Measurements from ENCODE around the gene TMEM131.

TMEM131 gene

DNA sequence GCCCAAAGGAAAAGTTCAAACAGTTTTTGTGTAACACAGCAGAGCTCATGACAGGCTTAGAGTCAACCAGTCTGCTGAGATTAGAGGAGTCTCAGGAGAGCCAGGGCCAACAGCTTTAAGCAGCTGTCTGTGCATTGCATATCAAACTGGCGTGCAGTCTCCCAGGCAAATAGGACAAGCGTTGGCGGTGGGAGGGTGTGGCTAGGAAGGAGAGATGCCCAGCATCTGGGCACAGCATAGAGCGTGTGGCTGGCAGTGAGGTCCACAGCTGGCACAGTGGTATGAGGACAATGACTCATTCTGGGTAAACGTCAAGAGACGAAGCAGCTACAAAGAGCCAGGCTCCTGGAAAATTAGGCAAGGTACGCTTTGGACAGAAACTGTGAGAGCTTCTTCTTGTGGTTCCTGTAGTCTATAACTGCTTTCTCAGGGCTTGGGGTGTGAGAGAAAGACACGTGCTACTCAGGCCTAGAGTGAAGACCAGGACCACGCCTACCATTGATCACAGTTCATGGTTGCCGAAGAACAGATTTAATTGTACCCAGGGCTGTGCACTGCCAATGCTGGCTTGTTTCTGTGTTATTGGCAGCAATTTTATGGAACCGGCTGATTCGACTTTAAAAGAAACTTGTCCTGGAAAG lies 267.5 kb downstream of the TMEM131 start:
- peaks cover 11% of the 10 kb centered on the region for H3K9me3 ChIP-seq (ENCODE audit: control insufficient read depth, insufficient read depth, low read depth, low read length)
- H3K36me3 ChIP-seq (ENCODE audit: control insufficient read depth, insufficient read depth, low read length): peaks cover 2% of the 10 kb centered on the region; the same call in 1 of the 2 replicates
- no peaks in the 10 kb centered on the region for H3K4me1 ChIP-seq (ENCODE audit: control insufficient read depth, insufficient read depth, low read length)
- no peak overlapping the region for H3K9ac ChIP-seq (ENCODE audit: low read length)
- H3K4me3 ChIP-seq (ENCODE audit: low read depth, low read length): no peak overlapping the region
- H3K27ac ChIP-seq (ENCODE audit: low read depth, low read length): no peak overlapping the region
- H3K27me3 ChIP-seq (ENCODE audit: control insufficient read depth, insufficient read depth, low read length): no peaks in the 10 kb centered on the region

DNA sequence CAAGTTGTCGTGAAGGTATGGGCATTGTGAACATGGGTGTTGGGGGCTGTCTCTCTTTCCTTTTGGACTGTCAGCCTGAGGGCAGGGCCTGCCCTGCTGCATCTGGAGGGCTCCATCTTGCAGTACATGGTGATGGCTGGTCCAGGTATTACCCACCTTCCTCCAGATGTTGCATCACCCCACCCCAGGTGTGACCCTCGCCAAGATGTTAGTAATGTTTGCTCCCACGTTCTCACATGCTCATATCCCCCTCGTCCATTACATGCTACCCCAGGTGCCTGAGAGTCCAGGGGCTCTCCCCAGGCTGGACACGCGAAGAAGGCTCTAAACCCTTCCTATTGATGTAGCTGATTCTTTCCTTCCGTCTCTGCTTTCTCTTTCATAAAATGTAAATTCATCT lies 268.5 kb downstream of the TMEM131 start:
- Histone ChIP-seq H3K4me3 (ENCODE audit: low read depth, low read length) (no peak overlapping the region), H3K4me1 (ENCODE audit: control insufficient read depth, insufficient read depth, low read length) (no peaks in the 10 kb centered on the region), H3K27me3 (ENCODE audit: control insufficient read depth, insufficient read depth, low read length) (no peaks in the 10 kb centered on the region), H3K9ac (ENCODE audit: low read length) (no peak overlapping the region), H3K27ac (ENCODE audit: low read depth, low read length) (no peak overlapping the region), H3K9me3 (ENCODE audit: control insufficient read depth, insufficient read depth, low read depth, low read length) (peaks cover 11% of the 10 kb centered on the region), H3K36me3 (ENCODE audit: control insufficient read depth, insufficient read depth, low read length) (peaks cover 2% of the 10 kb centered on the region; the same call in 1 of the 2 replicates)

DNA sequence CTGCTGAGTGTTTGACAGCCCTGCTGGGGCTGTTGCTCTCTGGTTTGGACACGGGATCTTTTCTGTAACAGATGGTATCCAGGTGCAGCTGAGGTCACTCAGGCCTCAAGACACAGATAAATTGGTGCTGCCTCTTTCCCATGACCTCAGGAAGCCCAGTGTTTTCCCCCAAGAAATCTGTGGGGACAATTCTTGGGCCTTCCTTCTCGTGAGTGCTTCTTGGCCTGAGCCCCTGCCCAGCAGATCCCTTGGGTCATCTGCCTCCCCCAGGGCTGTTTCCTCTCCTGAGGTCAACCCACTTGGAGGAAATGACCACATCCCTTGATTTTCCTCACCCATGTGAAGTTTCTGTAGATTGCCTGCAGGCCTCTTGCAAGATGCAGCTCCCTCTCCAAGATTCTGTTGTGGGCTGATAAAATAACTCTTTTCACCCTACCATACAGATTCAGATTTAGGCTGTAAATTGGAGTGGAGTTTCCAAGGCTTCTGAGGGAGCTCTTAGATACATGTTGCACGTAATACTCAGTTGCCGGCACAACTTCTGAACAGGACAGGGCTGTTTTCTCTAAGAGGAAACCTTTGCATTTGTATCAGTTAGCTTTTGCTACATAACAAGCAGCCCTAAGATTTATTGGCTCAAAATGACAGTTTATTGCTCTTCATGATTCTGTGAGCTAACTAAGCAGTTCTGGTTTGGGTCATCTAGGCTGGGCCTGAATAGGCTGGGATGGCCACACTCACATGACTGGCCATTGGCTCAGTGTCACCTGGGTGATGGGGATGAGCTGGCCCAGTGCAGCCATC lies 269.3 kb downstream of the TMEM131 start:
- H3K36me3 ChIP-seq (ENCODE audit: control insufficient read depth, insufficient read depth, low read length): peaks cover 2% of the 10 kb centered on the region; the same call in 1 of the 2 replicates
- no peaks in the 10 kb centered on the region for H3K27me3 ChIP-seq (ENCODE audit: control insufficient read depth, insufficient read depth, low read length)
- no peak overlapping the region for H3K9ac ChIP-seq (ENCODE audit: low read length)
- no peak overlapping the region for H3K27ac ChIP-seq (ENCODE audit: low read depth, low read length)
- H3K4me3 ChIP-seq (ENCODE audit: low read depth, low read length): no peak overlapping the region
- no peaks in the 10 kb centered on the region for H3K4me1 ChIP-seq (ENCODE audit: control insufficient read depth, insufficient read depth, low read length)
- H3K9me3 ChIP-seq (ENCODE audit: control insufficient read depth, insufficient read depth, low read depth, low read length): peaks cover 11% of the 10 kb centered on the region

DNA sequence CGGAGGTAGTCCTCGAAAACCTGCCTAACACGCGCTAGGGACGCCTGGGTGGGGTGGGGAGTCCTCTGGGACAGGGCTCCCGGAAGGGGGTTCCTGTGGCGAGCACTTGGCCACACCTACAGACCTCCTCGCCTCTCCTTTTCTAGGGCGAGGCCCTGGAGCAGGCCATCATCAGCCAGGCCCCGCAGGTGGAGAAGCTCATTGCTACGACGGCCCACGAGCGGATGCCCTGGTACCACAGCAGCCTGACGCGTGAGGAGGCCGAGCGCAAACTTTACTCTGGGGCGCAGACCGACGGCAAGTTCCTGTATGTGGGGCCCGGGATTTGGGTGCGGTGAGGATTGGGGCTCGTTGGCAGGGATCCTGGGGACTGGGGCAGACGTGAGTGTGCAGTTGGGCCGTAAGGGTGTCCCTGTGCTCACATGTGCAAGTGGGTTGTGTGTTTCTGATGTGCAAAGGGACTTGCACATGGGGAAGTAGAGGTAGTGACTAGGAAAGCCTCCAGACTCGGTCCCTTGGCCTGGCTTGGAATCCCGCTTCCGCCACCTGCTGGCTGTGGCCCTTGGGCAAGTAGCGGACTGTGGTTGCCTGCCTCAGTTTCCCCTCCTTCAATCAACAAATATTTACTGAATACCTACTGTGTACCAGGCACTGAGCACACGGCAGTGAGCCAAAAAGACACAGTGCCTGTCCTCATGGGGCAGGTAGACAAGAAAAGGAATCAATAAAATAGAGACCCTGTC lies 270.6 kb downstream of the TMEM131 start:
- peaks cover 10% of the 10 kb centered on the region for H3K4me1 ChIP-seq (ENCODE audit: control insufficient read depth, insufficient read depth, low read length)
- no peak overlapping the region for H3K9ac ChIP-seq (ENCODE audit: low read length)
- no peak overlapping the region for H3K27ac ChIP-seq (ENCODE audit: low read depth, low read length)
- peaks cover 7% of the 10 kb centered on the region for H3K9me3 ChIP-seq (ENCODE audit: control insufficient read depth, insufficient read depth, low read depth, low read length)
- no peaks in the 10 kb centered on the region for H3K27me3 ChIP-seq (ENCODE audit: control insufficient read depth, insufficient read depth, low read length)
- H3K36me3 ChIP-seq (ENCODE audit: control insufficient read depth, insufficient read depth, low read length): peaks cover 2% of the 10 kb centered on the region; the same call in 1 of the 2 replicates
- H3K4me3 ChIP-seq (ENCODE audit: low read depth, low read length): no peak overlapping the region

DNA sequence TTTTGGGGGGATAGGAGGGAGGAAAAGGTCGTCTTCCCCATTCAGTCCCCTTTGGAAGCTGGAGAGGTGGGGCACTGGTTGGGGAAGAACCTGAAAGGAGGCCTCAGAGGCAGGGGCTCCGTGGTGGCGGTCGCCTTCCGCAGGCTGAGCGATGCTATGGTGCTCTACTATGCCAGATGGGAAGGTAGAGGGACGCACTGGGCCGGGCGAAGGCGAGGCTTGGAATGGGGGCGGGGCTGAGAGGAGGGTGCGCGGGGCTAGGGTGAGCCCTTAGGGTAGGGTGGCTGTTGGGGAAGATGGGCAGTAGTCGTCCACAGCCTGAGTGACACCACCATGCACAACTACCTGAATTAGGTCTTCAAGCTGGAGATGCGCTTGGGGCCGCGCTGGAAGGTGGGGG lies 271.2 kb downstream of the TMEM131 start:
- no peak overlapping the region for H3K9ac ChIP-seq (ENCODE audit: low read length)
- peaks cover 14% of the 10 kb centered on the region for H3K4me1 ChIP-seq (ENCODE audit: control insufficient read depth, insufficient read depth, low read length)
- no peaks in the 10 kb centered on the region for H3K27me3 ChIP-seq (ENCODE audit: control insufficient read depth, insufficient read depth, low read length)
- no peak overlapping the region for H3K27ac ChIP-seq (ENCODE audit: low read depth, low read length)
- H3K36me3 ChIP-seq (ENCODE audit: control insufficient read depth, insufficient read depth, low read length): no peaks in the 10 kb centered on the region; the same call in 1 of the 2 replicates
- H3K9me3 ChIP-seq (ENCODE audit: control insufficient read depth, insufficient read depth, low read depth, low read length): peaks cover 5% of the 10 kb centered on the region; the same call in 1 of the 2 replicates
- no peak overlapping the region for H3K4me3 ChIP-seq (ENCODE audit: low read depth, low read length)

DNA sequence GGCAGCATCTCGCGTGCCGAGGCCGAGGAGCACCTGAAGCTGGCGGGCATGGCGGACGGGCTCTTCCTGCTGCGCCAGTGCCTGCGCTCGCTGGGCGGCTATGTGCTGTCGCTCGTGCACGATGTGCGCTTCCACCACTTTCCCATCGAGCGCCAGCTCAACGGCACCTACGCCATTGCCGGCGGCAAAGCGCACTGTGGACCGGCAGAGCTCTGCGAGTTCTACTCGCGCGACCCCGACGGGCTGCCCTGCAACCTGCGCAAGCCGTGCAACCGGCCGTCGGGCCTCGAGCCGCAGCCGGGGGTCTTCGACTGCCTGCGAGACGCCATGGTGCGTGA lies 271.7 kb downstream of the TMEM131 start:
- Histone ChIP-seq H3K9ac (ENCODE audit: low read length) (no peak overlapping the region), H3K4me1 (ENCODE audit: control insufficient read depth, insufficient read depth, low read length) (peaks cover 14% of the 10 kb centered on the region), H3K27me3 (ENCODE audit: control insufficient read depth, insufficient read depth, low read length) (no peaks in the 10 kb centered on the region), H3K36me3 (ENCODE audit: control insufficient read depth, insufficient read depth, low read length) (no peaks in the 10 kb centered on the region), H3K9me3 (ENCODE audit: control insufficient read depth, insufficient read depth, low read depth, low read length) (peaks cover 5% of the 10 kb centered on the region; the same call in 1 of the 2 replicates), H3K27ac (ENCODE audit: low read depth, low read length) (no peak overlapping the region), H3K4me3 (ENCODE audit: low read depth, low read length) (no peak overlapping the region)

DNA sequence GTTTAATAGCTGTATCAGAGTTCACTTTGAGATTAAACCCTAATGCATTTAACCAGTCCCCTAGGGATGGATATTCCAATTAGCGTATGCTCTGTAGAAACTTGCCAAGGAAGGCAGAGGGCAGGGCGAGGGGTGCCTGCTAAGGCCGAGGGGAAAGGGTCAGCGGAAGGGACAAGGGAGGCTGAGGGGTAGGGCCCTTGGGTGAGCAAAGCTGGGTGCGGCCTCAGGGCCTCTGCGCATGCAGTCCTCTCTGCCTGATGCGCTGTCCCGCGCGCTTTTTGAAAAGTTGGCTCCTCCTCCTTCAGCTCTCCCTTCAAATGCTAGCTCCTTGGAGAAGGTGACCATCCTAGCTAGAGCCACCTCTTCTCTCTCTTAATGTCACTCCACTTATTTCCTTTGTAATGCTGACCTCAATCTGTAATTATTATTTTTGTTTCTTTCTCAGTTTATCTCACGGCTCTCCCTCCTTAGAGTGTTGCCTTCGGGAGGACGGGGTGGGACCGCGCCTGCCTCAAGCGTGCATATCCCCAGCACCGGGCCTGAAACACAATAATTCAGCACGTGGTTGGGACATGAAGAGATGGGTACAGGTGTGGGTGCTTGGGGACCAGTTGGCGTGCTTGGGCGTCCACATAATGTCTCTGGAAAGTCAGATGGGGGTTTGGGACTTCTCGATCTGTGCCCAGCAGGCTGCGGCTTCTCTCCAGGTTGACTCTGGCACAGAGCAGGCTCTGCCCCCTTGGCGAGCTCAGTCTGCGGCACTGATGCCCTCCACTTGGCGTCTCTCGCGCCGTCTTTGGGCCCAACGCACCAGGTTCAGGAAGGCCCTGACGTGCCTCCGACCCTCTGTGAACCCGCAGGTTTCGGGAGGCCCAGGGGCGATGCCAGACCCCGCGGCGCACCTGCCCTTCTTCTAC lies 272.3 kb downstream of the TMEM131 start:
- Histone ChIP-seq H3K27me3 (ENCODE audit: control insufficient read depth, insufficient read depth, low read length) (no peaks in the 10 kb centered on the region), H3K36me3 (ENCODE audit: control insufficient read depth, insufficient read depth, low read length) (no peaks in the 10 kb centered on the region), H3K4me3 (ENCODE audit: low read depth, low read length) (no peak overlapping the region), H3K4me1 (ENCODE audit: control insufficient read depth, insufficient read depth, low read length) (peaks cover 14% of the 10 kb centered on the region), H3K9me3 (ENCODE audit: control insufficient read depth, insufficient read depth, low read depth, low read length) (peaks cover 5% of the 10 kb centered on the region; the same call in 1 of the 2 replicates), H3K9ac (ENCODE audit: low read length) (no peak overlapping the region), H3K27ac (ENCODE audit: low read depth, low read length) (no peak overlapping the region)

DNA sequence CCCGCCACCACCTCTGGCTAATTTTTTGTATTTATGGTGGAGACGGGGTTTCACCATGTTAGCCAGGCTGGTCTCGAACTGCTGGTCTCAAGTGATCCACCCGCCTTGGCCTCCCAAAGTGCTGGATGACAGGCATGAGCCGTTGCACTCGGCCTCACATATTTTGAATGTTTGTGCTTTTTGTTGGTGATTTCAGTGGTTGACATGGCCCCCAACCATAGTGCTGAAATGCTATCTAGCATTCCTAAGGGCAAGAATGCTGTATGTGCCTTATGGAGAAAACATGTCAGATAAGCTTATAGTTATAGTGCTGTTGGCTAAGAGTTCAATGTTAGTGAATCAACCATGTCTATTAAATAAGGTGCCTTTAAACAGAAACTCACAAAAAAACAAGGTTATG lies 273.5 kb downstream of the TMEM131 start:
- Histone ChIP-seq H3K36me3 (ENCODE audit: control insufficient read depth, insufficient read depth, low read length) (no peaks in the 10 kb centered on the region), H3K9ac (ENCODE audit: low read length) (no peak overlapping the region), H3K4me1 (ENCODE audit: control insufficient read depth, insufficient read depth, low read length) (peaks cover 14% of the 10 kb centered on the region), H3K27me3 (ENCODE audit: control insufficient read depth, insufficient read depth, low read length) (no peaks in the 10 kb centered on the region), H3K4me3 (ENCODE audit: low read depth, low read length) (no peak overlapping the region), H3K9me3 (ENCODE audit: control insufficient read depth, insufficient read depth, low read depth, low read length) (peaks cover 5% of the 10 kb centered on the region; the same call in 1 of the 2 replicates), H3K27ac (ENCODE audit: low read depth, low read length) (no peak overlapping the region)

DNA sequence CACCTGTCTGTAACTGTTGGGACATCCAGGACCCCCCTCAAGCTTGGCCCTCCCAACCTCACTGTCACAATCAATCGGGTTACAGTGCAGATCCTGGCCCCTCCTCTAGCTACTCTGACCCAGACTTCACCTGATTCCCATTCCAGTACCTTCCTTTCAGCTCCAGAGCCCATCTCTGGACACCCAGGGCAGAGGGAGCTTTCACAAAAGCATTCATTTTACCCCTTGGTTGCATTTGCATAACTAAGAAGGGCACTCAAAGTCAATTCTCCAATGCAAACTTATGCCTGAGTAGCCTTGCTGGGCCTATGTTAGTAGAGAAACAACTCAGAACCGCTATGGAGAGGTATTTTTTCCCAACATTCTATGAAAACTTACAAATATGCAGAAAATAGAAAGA lies 275.0 kb downstream of the TMEM131 start:
- H3K9me3 ChIP-seq (ENCODE audit: control insufficient read depth, insufficient read depth, low read depth, low read length): no peaks in the 10 kb centered on the region
- H3K27ac ChIP-seq (ENCODE audit: low read depth, low read length): no peak overlapping the region
- H3K9ac ChIP-seq (ENCODE audit: low read length): no peak overlapping the region
- no peaks in the 10 kb centered on the region for H3K36me3 ChIP-seq (ENCODE audit: control insufficient read depth, insufficient read depth, low read length)
- H3K27me3 ChIP-seq (ENCODE audit: control insufficient read depth, insufficient read depth, low read length): no peaks in the 10 kb centered on the region
- peaks cover 17% of the 10 kb centered on the region for H3K4me1 ChIP-seq (ENCODE audit: control insufficient read depth, insufficient read depth, low read length)
- H3K4me3 ChIP-seq (ENCODE audit: low read depth, low read length): no peak overlapping the region

DNA sequence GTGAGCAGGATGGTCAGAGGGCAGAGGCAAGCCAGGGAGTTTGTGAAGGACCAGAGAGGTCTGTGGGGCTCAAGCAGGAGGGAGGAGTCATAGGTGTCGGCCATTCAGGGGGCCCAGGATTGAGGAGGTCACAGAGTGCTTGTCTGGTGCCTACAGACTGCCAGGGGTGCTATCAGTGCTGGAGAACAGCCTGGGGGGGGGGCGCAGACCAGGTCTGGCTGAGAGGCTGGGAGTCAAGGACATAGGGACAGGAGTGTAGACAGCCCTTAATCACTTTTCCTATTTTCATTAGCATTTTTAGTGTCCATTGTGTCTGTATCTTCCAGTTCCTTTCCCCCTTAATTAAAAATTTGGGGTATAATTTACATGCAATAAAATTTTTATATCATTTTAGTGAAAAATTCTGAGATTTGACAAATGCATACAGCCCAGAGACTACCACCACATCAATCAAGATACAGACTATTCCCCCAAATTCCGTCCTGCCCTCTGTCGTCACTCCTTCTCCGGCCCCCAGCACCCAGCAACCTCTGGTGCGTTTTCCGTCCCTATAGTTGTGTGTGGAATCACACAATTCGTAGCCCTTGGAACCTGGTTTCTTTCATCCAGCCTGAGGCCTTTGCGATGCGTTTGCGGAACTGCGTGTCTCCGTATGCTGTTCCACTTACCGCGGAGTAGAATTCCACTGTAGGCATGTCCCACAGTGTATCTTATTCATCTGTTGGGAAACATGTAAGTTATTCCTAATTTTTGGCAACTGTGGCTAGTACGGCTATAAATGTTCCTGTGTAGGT lies 276.2 kb downstream of the TMEM131 start:
- no peak overlapping the region for H3K4me3 ChIP-seq (ENCODE audit: low read depth, low read length)
- no peaks in the 10 kb centered on the region for H3K9me3 ChIP-seq (ENCODE audit: control insufficient read depth, insufficient read depth, low read depth, low read length)
- H3K27me3 ChIP-seq (ENCODE audit: control insufficient read depth, insufficient read depth, low read length): no peaks in the 10 kb centered on the region
- peaks cover 17% of the 10 kb centered on the region for H3K4me1 ChIP-seq (ENCODE audit: control insufficient read depth, insufficient read depth, low read length)
- no peak overlapping the region for H3K9ac ChIP-seq (ENCODE audit: low read length)
- no peak overlapping the region for H3K27ac ChIP-seq (ENCODE audit: low read depth, low read length)
- H3K36me3 ChIP-seq (ENCODE audit: control insufficient read depth, insufficient read depth, low read length): no peaks in the 10 kb centered on the region

Measured in HUES6 (cell line).